Measurements from ENCODE around the gene SERPINB6. TPM values are rescaled to one million over a fixed set of nuclear protein-coding genes. Genes with fewer than 3 reads are reported as not detected.
A peak's percentile ranks its signal among the peaks of the same experiment; 100 is the strongest.

The SERPINB6 gene
- total and polyA plus RNA-seq, 9 of the 15 experiments (the other 6 are each of a cell fraction or from before 2014, with no cell fraction given) = 86.6 to 211 (median 143) TPM

DNA sequence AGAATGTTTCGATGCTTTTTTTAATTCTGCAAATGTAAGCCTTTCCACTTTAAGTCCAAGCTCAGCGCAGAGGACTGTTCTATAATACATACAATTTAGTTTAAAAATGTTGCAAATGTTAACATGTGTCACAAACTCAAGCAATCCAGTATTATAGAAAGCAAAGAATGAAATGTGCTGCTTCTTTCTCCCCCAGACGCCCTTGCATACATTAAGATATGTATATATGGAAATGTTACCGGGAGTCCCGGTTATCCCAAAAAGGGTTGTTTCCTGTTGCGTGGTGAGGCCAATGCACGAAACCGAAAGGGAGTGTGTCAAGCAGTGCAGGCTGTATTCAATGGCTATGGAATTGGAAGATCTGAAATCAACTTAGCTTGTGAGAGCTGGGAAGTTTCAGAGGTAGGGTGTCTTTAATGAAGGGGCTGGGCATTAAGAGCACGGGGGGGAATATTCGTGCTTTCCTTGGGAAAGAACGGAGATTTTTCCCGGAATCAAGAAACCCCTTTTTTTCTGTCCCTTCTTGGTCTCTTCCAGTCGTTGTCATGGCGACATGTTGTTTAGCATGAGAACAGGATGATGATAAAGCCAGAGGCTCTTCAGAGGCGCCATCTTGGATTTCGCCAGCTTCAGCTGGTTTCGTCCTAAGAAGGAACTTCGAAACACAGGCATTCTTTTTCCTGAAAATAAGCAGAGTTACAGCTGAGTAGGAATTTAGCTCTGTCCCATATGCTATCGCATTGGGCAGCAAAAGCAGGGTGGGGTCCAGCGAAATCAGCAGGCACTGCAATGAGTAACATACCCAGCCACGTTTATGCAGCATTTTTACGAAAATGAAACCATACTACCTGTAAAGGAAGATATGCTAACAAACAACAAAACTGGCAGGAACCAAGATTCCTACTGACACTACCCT lies 18.2 kb upstream of the SERPINB6 start (continued):
- TF ChIP-seq, protein P1, sequence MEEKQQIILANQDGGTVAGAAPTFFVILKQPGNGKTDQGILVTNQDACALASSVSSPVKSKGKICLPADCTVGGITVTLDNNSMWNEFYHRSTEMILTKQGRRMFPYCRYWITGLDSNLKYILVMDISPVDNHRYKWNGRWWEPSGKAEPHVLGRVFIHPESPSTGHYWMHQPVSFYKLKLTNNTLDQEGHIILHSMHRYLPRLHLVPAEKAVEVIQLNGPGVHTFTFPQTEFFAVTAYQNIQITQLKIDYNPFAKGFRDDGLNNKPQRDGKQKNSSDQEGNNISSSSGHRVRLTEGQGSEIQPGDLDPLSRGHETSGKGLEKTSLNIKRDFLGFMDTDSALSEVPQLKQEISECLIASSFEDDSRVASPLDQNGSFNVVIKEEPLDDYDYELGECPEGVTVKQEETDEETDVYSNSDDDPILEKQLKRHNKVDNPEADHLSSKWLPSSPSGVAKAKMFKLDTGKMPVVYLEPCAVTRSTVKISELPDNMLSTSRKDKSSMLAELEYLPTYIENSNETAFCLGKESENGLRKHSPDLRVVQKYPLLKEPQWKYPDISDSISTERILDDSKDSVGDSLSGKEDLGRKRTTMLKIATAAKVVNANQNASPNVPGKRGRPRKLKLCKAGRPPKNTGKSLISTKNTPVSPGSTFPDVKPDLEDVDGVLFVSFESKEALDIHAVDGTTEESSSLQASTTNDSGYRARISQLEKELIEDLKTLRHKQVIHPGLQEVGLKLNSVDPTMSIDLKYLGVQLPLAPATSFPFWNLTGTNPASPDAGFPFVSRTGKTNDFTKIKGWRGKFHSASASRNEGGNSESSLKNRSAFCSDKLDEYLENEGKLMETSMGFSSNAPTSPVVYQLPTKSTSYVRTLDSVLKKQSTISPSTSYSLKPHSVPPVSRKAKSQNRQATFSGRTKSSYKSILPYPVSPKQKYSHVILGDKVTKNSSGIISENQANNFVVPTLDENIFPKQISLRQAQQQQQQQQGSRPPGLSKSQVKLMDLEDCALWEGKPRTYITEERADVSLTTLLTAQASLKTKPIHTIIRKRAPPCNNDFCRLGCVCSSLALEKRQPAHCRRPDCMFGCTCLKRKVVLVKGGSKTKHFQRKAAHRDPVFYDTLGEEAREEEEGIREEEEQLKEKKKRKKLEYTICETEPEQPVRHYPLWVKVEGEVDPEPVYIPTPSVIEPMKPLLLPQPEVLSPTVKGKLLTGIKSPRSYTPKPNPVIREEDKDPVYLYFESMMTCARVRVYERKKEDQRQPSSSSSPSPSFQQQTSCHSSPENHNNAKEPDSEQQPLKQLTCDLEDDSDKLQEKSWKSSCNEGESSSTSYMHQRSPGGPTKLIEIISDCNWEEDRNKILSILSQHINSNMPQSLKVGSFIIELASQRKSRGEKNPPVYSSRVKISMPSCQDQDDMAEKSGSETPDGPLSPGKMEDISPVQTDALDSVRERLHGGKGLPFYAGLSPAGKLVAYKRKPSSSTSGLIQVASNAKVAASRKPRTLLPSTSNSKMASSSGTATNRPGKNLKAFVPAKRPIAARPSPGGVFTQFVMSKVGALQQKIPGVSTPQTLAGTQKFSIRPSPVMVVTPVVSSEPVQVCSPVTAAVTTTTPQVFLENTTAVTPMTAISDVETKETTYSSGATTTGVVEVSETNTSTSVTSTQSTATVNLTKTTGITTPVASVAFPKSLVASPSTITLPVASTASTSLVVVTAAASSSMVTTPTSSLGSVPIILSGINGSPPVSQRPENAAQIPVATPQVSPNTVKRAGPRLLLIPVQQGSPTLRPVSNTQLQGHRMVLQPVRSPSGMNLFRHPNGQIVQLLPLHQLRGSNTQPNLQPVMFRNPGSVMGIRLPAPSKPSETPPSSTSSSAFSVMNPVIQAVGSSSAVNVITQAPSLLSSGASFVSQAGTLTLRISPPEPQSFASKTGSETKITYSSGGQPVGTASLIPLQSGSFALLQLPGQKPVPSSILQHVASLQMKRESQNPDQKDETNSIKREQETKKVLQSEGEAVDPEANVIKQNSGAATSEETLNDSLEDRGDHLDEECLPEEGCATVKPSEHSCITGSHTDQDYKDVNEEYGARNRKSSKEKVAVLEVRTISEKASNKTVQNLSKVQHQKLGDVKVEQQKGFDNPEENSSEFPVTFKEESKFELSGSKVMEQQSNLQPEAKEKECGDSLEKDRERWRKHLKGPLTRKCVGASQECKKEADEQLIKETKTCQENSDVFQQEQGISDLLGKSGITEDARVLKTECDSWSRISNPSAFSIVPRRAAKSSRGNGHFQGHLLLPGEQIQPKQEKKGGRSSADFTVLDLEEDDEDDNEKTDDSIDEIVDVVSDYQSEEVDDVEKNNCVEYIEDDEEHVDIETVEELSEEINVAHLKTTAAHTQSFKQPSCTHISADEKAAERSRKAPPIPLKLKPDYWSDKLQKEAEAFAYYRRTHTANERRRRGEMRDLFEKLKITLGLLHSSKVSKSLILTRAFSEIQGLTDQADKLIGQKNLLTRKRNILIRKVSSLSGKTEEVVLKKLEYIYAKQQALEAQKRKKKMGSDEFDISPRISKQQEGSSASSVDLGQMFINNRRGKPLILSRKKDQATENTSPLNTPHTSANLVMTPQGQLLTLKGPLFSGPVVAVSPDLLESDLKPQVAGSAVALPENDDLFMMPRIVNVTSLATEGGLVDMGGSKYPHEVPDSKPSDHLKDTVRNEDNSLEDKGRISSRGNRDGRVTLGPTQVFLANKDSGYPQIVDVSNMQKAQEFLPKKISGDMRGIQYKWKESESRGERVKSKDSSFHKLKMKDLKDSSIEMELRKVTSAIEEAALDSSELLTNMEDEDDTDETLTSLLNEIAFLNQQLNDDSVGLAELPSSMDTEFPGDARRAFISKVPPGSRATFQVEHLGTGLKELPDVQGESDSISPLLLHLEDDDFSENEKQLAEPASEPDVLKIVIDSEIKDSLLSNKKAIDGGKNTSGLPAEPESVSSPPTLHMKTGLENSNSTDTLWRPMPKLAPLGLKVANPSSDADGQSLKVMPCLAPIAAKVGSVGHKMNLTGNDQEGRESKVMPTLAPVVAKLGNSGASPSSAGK (IDR thresholded peaks at IDR 0.05) = no peak
- peak; percentile 25; the same call in 1 of the 2 replicates for TF ChIP-seq XRCC5 (IDR thresholded peaks at IDR 0.05; ENCODE audit: low read depth, low read length)
- TF ChIP-seq ZNF57 (CRISPR knock-in tag; IDR thresholded peaks at IDR 0.05) = no peak
- peak in 1 of 2 experiments; percentile 75; a peak in 3 of 4 replicates for TF ChIP-seq TEAD1 (CRISPR knock-in tag; IDR thresholded peaks at IDR 0.05)
- no peak for TF ChIP-seq ZNF175 (CRISPR knock-in tag; IDR thresholded peaks at IDR 0.05; ENCODE audit: low read depth)
- TF ChIP-seq KAT2B (IDR thresholded peaks at IDR 0.05; ENCODE audit: low read depth, low read length) = peak; percentile 2
- TF ChIP-seq, protein P2, sequence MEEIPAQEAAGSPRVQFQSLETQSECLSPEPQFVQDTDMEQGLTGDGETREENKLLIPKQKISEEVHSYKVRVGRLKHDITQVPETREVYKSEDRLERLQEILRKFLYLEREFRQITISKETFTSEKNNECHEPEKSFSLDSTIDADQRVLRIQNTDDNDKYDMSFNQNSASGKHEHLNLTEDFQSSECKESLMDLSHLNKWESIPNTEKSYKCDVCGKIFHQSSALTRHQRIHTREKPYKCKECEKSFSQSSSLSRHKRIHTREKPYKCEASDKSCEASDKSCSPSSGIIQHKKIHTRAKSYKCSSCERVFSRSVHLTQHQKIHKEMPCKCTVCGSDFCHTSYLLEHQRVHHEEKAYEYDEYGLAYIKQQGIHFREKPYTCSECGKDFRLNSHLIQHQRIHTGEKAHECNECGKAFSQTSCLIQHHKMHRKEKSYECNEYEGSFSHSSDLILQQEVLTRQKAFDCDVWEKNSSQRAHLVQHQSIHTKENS (CRISPR knock-in tag; IDR thresholded peaks at IDR 0.05) = no peak
- TF ChIP-seq SAFB (IDR thresholded peaks at IDR 0.05; ENCODE audit: borderline replicate concordance, low read depth, low read length) = no peak
- TF ChIP-seq TGIF2 (CRISPR knock-in tag; IDR thresholded peaks at IDR 0.05) = no peak
- peak; percentile 88 for TF ChIP-seq RNF2 (IDR thresholded peaks at IDR 0.05)
- TF ChIP-seq GATAD2B (IDR thresholded peaks at IDR 0.05; ENCODE audit: borderline replicate concordance) = 0 out of 2 replicates have a peak, but pooled peaks have one; percentile 11
- no peak for TF ChIP-seq KLF10 (CRISPR knock-in tag; IDR thresholded peaks at IDR 0.05)
- TF ChIP-seq JUN (IDR thresholded peaks at IDR 0.05; ENCODE audit: borderline replicate concordance, low read depth, low read length) = peak; percentile 29; the same call in 1 of the 2 replicates
- no peak for TF ChIP-seq JUN (CRISPR knock-in tag; IDR thresholded peaks at IDR 0.05; ENCODE audit: borderline replicate concordance)
- TF ChIP-seq FOXJ2 (tag; IDR thresholded peaks at IDR 0.05) = peak; percentile 100
- TF ChIP-seq LARP7 (IDR thresholded peaks at IDR 0.05) = no peak

All from K562 (cell line).